ENCODE results near the gene BOK.
"Not testable (repeated sequence)": the region's sequence is repeated elsewhere in the genome, so short reads cannot be mapped to it uniquely, and the experiment has no call there.

The BOK gene

DNA sequence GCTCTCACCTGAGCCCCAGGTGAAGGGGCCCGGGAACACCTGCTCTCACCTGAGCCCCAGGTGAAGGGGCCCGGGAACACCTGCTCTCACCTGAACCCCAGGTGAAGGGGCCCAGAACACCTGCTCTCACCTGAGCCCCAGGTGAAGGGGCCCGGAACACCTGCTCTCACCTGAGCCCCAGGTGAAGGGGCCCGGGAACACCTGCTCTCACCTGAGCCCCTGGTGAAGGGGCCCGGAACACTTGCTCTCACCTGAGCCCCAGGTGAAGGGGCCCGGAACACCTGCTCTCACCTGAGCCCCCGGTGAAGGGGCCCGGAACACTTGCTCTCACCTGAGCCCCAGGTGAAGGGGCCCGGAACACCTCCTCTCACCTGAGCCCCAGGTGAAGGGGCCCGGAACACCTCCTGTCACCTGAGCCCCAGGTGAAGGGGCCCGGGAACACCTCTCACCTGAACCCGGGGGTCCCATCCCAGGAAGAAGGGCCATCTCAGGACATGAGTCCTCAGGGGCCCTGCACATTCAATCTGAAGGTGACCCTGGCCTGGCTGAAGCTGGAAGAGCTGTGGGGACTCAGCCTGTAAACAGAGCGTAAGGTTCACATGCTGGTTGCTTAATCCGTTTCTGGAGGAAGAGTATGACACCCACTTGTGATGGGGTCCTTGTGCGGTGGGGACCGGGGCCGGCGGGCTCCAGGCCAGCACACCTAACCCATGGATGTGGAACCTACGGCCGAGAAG, 14.5 kb downstream of the BOK start:
- not testable (repeated sequence) for H3K79me1 ChIP-seq (ENCODE audit: low read depth, low read length); H3K36me3 ChIP-seq (replicated peaks in 1 of 2; ENCODE audit: control insufficient read depth in 2 of 2, insufficient read depth in 2 of 2, low read length in 2 of 2); H3K14ac ChIP-seq (ENCODE audit: low read length); DNase-seq (ENCODE audit: low spot score); H3K4ac ChIP-seq (ENCODE audit: low read length); H3K23ac ChIP-seq (ENCODE audit: low read depth, low read length, poor library complexity); H3K18ac ChIP-seq (ENCODE audit: low read length); H3K4me3 ChIP-seq (ENCODE audit: low read length in 2 of 2); H2AK5ac ChIP-seq (ENCODE audit: low read depth, low read length); H2BK5ac ChIP-seq (ENCODE audit: low read length); H2BK120ac ChIP-seq (ENCODE audit: low read depth, low read length); H3K9me3 ChIP-seq (replicated peaks in 1 of 2; ENCODE audit: control insufficient read depth in 2 of 2, insufficient read depth in 1 of 2, low read depth in 1 of 2, low read length in 2 of 2); H3K27ac ChIP-seq (replicated peaks; ENCODE audit: low read length); H3K9ac ChIP-seq (ENCODE audit: low read depth, low read length, poor library complexity); H4K8ac ChIP-seq (ENCODE audit: low read depth, low read length); H2BK12ac ChIP-seq (ENCODE audit: low read length); H3K4me1 ChIP-seq (ENCODE audit: control insufficient read depth in 2 of 2, insufficient read depth in 1 of 2, low read depth in 1 of 2, low read length in 2 of 2); H2BK15ac ChIP-seq (ENCODE audit: low read length); H4K91ac ChIP-seq (ENCODE audit: low read depth, low read length, poor library complexity); H2AFZ ChIP-seq (ENCODE audit: low read length); H3K4me2 ChIP-seq (ENCODE audit: insufficient read depth, low read length, poor library complexity, severe bottlenecking)
- peaks cover 0 to 12% (median 0%) of the 10 kb centered on the region in 3 experiments for H3K27me3 ChIP-seq (ENCODE audit: control insufficient read depth in 3 of 3, insufficient read depth in 3 of 3, low read depth in 1 of 3, low read length in 3 of 3)
- no CpG with 5 or more reads among the region's 20 CpGs for WGBS, 2 donors (ENCODE audit: extremely low coverage in 2 of 2, insufficient read length in 2 of 2, insufficient replicate concordance in 1 of 2)

- H3K4me3 ChIP-seq (ENCODE audit: low read length in 2 of 2), result no peak overlapping the region
- H3K27ac ChIP-seq (replicated peaks; ENCODE audit: low read length), result no peak overlapping the region
- no peak for DNase-seq (ENCODE audit: low spot score)
- WGBS, 2 donors (ENCODE audit: extremely low coverage in 2 of 2, insufficient read length in 2 of 2, insufficient replicate concordance in 1 of 2), result no CpG with 5 or more reads among the region's 12 CpGs
- no peak overlapping the region for H3K4me2 ChIP-seq (ENCODE audit: insufficient read depth, low read length, poor library complexity, severe bottlenecking)
- no peak overlapping the region for H4K91ac ChIP-seq (ENCODE audit: low read depth, low read length, poor library complexity)
- no peaks in the 10 kb centered on the region for H3K79me1 ChIP-seq (ENCODE audit: low read depth, low read length)
- no peak overlapping the region for H2BK12ac ChIP-seq (ENCODE audit: low read length)
- no peak overlapping the region for H3K9ac ChIP-seq (ENCODE audit: low read depth, low read length, poor library complexity)
- H2BK5ac ChIP-seq (ENCODE audit: low read length), result no peak overlapping the region
- peaks cover 0 to 3% of the 10 kb centered on the region in 2 donors for H3K4me1 ChIP-seq (ENCODE audit: control insufficient read depth in 2 of 2, insufficient read depth in 1 of 2, low read depth in 1 of 2, low read length in 2 of 2)
- peaks cover 0 to 12% (median 0%) of the 10 kb centered on the region in 3 experiments for H3K27me3 ChIP-seq (ENCODE audit: control insufficient read depth in 3 of 3, insufficient read depth in 3 of 3, low read depth in 1 of 3, low read length in 3 of 3)
- H2AFZ ChIP-seq (ENCODE audit: low read length), result no peak overlapping the region
- H3K9me3 ChIP-seq (replicated peaks in 1 of 2; ENCODE audit: control insufficient read depth in 2 of 2, insufficient read depth in 1 of 2, low read depth in 1 of 2, low read length in 2 of 2), result peaks cover 2 to 4% of the 10 kb centered on the region in 2 donors
- H2AK5ac ChIP-seq (ENCODE audit: low read depth, low read length), result no peak overlapping the region
- H3K14ac ChIP-seq (ENCODE audit: low read length), result no peak overlapping the region
- H3K23ac ChIP-seq (ENCODE audit: low read depth, low read length, poor library complexity), result peak overlapping the region; percentile 73
- no peaks in the 10 kb centered on the region for H3K36me3 ChIP-seq (replicated peaks in 1 of 2; ENCODE audit: control insufficient read depth in 2 of 2, insufficient read depth in 2 of 2, low read length in 2 of 2)
- no peak overlapping the region for H3K18ac ChIP-seq (ENCODE audit: low read length)
- no peak overlapping the region for H4K8ac ChIP-seq (ENCODE audit: low read depth, low read length)
- H2BK120ac ChIP-seq (ENCODE audit: low read depth, low read length), result no peak overlapping the region
- no peak overlapping the region for H3K4ac ChIP-seq (ENCODE audit: low read length)
- no peak overlapping the region for H2BK15ac ChIP-seq (ENCODE audit: low read length)
These were observed 15.2 kb downstream of the BOK start for GRCh38 chr2:241573741-241574140.

GRCh38 chr2:241574911-241575623, 16.5 kb downstream of the BOK start:
- no peak overlapping the region for H3K23ac ChIP-seq (ENCODE audit: low read depth, low read length, poor library complexity)
- H4K91ac ChIP-seq (ENCODE audit: low read depth, low read length, poor library complexity), result no peak overlapping the region
- H3K27me3 ChIP-seq (ENCODE audit: control insufficient read depth in 3 of 3, insufficient read depth in 3 of 3, low read depth in 1 of 3, low read length in 3 of 3), result peaks cover 0 to 5% (median 0%) of the 10 kb centered on the region in 3 experiments
- peak overlapping the region; percentile 68 for H4K8ac ChIP-seq (ENCODE audit: low read depth, low read length)
- no peak overlapping the region for H3K27ac ChIP-seq (replicated peaks; ENCODE audit: low read length)
- no peak overlapping the region for H2BK120ac ChIP-seq (ENCODE audit: low read depth, low read length)
- H3K4me2 ChIP-seq (ENCODE audit: insufficient read depth, low read length, poor library complexity, severe bottlenecking), result no peak overlapping the region
- no peak overlapping the region for H2BK5ac ChIP-seq (ENCODE audit: low read length)
- H3K4me3 ChIP-seq (ENCODE audit: low read length in 2 of 2), result no peak overlapping the region
- no peak overlapping the region for H3K14ac ChIP-seq (ENCODE audit: low read length)
- no peak overlapping the region for H2BK12ac ChIP-seq (ENCODE audit: low read length)
- no peak overlapping the region for H2AFZ ChIP-seq (ENCODE audit: low read length)
- no peak overlapping the region for H3K9ac ChIP-seq (ENCODE audit: low read depth, low read length, poor library complexity)
- H3K18ac ChIP-seq (ENCODE audit: low read length), result no peak overlapping the region
- H3K9me3 ChIP-seq (replicated peaks in 1 of 2; ENCODE audit: control insufficient read depth in 2 of 2, insufficient read depth in 1 of 2, low read depth in 1 of 2, low read length in 2 of 2), result peaks cover 4 to 9% of the 10 kb centered on the region in 2 donors
- WGBS, 2 donors (ENCODE audit: extremely low coverage in 2 of 2, insufficient read length in 2 of 2, insufficient replicate concordance in 1 of 2), result no CpG with 5 or more reads among the region's 7 CpGs
- no peak for DNase-seq (ENCODE audit: low spot score)
- peaks cover 0 to 3% of the 10 kb centered on the region in 2 donors for H3K4me1 ChIP-seq (ENCODE audit: control insufficient read depth in 2 of 2, insufficient read depth in 1 of 2, low read depth in 1 of 2, low read length in 2 of 2)
- H2AK5ac ChIP-seq (ENCODE audit: low read depth, low read length), result no peak overlapping the region
- H3K79me1 ChIP-seq (ENCODE audit: low read depth, low read length), result no peaks in the 10 kb centered on the region
- H3K36me3 ChIP-seq (replicated peaks in 1 of 2; ENCODE audit: control insufficient read depth in 2 of 2, insufficient read depth in 2 of 2, low read length in 2 of 2), result peaks cover 0 to 1% of the 10 kb centered on the region in 2 donors
- H2BK15ac ChIP-seq (ENCODE audit: low read length), result no peak overlapping the region
- no peak overlapping the region for H3K4ac ChIP-seq (ENCODE audit: low read length)

- Histone ChIP-seq H3K9ac (ENCODE audit: low read depth, low read length, poor library complexity) (no peak overlapping the region), H3K23ac (ENCODE audit: low read depth, low read length, poor library complexity) (peak overlapping the region; percentile 67), H3K4ac (ENCODE audit: low read length) (no peak overlapping the region), H3K4me2 (ENCODE audit: insufficient read depth, low read length, poor library complexity, severe bottlenecking) (no peak overlapping the region), H3K4me1 (ENCODE audit: control insufficient read depth in 2 of 2, insufficient read depth in 1 of 2, low read depth in 1 of 2, low read length in 2 of 2) (peaks cover 0 to 3% of the 10 kb centered on the region in 2 donors), H3K18ac (ENCODE audit: low read length) (no peak overlapping the region), H2AFZ (ENCODE audit: low read length) (no peak overlapping the region), H3K79me1 (ENCODE audit: low read depth, low read length) (no peaks in the 10 kb centered on the region), H3K9me3 (replicated peaks in 1 of 2; ENCODE audit: control insufficient read depth in 2 of 2, insufficient read depth in 1 of 2, low read depth in 1 of 2, low read length in 2 of 2) (peaks cover 4 to 12% of the 10 kb centered on the region in 2 donors), H4K8ac (ENCODE audit: low read depth, low read length) (no peak overlapping the region), H4K91ac (ENCODE audit: low read depth, low read length, poor library complexity) (no peak overlapping the region), H2BK120ac (ENCODE audit: low read depth, low read length) (no peak overlapping the region), H3K27me3 (ENCODE audit: control insufficient read depth in 3 of 3, insufficient read depth in 3 of 3, low read depth in 1 of 3, low read length in 3 of 3) (peaks cover 0 to 3% (median 0%) of the 10 kb centered on the region in 3 experiments), H3K36me3 (replicated peaks in 1 of 2; ENCODE audit: control insufficient read depth in 2 of 2, insufficient read depth in 2 of 2, low read length in 2 of 2) (peaks cover 0 to 6% of the 10 kb centered on the region in 2 donors), H2BK12ac (ENCODE audit: low read length) (no peak overlapping the region), H3K27ac (replicated peaks; ENCODE audit: low read length) (no peak overlapping the region), H3K4me3 (ENCODE audit: low read length in 2 of 2) (no peak overlapping the region), H2AK5ac (ENCODE audit: low read depth, low read length) (no peak overlapping the region), H3K14ac (ENCODE audit: low read length) (peak overlapping the region; percentile 2), H2BK15ac (ENCODE audit: low read length) (no peak overlapping the region), H2BK5ac (ENCODE audit: low read length) (no peak overlapping the region)
- no peak for DNase-seq (ENCODE audit: low spot score)
- no CpG with 5 or more reads among the region's 5 CpGs for WGBS, 2 donors (ENCODE audit: extremely low coverage in 2 of 2, insufficient read length in 2 of 2, insufficient replicate concordance in 1 of 2)
These were observed 17.2 kb downstream of the BOK start for GRCh38 chr2:241575624-241576292.

All from neuronal stem cell (in vitro differentiated cells).